HepG2 (cell line): Measurements from ENCODE around the gene IFIT5.
"Not testable (repeated sequence)": the region's sequence is repeated elsewhere in the genome, so short reads cannot be mapped to it uniquely, and the experiment has no call there.

Source experiments
- CTCF ChIP-seq: sonication (generic); formaldehyde crosslinking; IDR thresholded peaks from 2 replicates; pipeline ENCODE4 v1.5.0; 2020; ENCODE audit warnings: mild to moderate bottlenecking, missing genetic modification reagents, moderate library complexity
- HNRNPL ChIP-seq: fragments of 200-400 bp; formaldehyde crosslinking; IDR thresholded peaks from 2 replicates; pipeline ENCODE4 v1.6.1; 2017; ENCODE audit warnings: mild to moderate bottlenecking, low read depth, low read length
- TF ChIP-seq, protein P1 (sequence below): sonication (generic); formaldehyde crosslinking; IDR thresholded peaks from 2 replicates; pipeline ENCODE4 v1.5.0; 2020; ENCODE audit warnings: missing genetic modification reagents

DNA sequence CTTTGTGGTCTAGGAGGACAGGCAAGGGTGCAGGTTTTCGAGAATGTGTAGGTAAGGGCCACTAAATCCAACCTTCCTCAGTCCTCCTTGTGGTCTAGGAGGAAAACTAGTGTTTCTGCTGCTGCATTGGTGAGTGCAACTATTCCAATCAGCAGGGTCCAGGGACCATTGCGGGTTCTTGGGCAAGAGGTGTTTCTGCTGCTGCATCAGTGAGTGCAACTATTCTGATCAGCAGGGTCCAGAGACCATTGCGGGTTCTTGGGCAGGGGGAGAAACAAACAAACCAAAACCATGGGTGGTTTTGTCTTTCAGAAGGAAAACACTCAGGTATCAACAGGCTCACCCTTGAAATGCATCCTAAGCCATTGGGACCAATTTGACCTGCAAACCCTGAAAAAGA, 6.6 kb upstream of the IFIT5 start:
- TF ChIP-seq CTCF (CRISPR knock-in tag); HNRNPL: not testable (repeated sequence)
- TF ChIP-seq, protein P1, sequence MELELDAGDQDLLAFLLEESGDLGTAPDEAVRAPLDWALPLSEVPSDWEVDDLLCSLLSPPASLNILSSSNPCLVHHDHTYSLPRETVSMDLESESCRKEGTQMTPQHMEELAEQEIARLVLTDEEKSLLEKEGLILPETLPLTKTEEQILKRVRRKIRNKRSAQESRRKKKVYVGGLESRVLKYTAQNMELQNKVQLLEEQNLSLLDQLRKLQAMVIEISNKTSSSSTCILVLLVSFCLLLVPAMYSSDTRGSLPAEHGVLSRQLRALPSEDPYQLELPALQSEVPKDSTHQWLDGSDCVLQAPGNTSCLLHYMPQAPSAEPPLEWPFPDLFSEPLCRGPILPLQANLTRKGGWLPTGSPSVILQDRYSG (CRISPR knock-in tag), result not testable (repeated sequence)
